HG03196 (cell line): Measurements from ENCODE around the gene SRC.

Source experiments
- ATAC-seq: cut with Tn5 transposase; IDR thresholded peaks from one replicate; pipeline ENCODE4 v1.9.1; 2021; ENCODE audit not compliant: unreplicated experiment

SRC gene

DNA sequence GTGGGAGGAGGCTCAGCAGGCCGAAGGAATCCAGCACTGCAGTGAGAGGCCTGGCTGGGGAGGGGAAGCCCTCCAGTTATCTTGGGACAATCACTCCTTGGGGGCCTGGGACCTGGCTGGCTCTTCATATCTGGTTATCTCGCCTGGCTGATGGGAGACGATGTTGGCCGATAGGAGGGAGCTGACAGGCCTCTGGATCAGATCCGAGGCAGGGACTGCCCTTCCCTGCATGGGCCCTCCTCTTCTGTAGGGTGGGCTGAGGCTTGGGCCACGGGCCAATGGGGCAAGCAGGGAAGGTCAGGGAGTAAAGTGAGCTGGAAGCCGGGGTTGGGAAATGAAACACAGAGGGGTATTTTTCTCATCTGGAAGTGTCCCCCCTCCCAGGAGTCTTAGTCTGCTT, 31.3 kb upstream of the SRC start:
- no peak for ATAC-seq

DNA sequence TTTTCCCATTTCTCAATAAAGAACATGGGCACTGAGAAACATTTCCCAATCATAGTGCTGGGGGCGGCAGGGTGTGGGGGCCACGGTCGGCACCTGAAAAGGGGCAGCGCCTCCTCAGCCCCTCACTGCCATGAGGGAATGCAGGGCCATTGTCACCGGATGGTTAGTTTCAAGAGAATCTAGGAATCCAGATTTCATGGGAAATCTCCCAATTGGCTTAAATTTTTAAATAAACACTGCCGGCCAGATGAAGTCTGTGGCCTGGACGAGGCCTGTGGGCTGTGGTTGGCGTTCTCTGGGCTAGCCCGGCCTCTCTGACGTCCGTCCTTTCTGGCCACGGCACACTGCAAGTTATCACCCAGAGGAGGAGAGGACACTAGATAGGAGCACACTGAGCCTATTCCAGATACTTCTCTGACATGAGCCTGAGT, 30.9 kb upstream of the SRC start:
- no peak for ATAC-seq

DNA sequence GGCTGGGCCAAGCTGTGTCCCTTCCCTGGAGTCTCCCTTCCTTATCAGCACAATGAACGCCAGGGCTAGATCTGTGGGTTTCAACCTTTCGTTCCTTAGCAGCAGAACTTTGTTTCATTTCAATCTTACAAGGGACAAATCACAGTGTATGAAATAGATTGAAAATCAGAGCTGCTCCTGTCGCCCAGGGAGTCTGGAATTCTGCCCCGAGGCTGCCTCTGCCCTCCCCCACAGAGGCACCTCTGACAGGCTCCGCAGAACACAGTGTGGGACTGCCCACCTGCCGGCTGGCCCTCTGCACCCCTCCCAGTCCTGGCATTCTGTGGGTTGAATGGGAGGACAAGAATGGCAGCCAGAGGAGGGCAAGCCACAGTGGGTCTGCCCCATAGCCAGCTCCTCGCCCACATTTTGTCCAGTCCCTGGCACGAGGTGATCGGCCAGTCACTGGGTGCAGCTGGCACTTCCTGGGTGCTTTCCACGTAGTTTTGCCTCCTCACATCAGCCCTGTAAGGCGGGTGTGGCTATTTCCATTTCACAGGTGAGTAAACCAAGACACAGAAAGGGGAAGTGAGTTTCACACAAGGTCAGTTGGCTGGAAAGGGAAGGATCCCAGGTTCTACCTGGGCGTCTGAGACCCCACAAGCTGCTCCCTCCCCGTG, 30.4 kb upstream of the SRC start:
- ATAC-seq: peak; percentile 48

DNA sequence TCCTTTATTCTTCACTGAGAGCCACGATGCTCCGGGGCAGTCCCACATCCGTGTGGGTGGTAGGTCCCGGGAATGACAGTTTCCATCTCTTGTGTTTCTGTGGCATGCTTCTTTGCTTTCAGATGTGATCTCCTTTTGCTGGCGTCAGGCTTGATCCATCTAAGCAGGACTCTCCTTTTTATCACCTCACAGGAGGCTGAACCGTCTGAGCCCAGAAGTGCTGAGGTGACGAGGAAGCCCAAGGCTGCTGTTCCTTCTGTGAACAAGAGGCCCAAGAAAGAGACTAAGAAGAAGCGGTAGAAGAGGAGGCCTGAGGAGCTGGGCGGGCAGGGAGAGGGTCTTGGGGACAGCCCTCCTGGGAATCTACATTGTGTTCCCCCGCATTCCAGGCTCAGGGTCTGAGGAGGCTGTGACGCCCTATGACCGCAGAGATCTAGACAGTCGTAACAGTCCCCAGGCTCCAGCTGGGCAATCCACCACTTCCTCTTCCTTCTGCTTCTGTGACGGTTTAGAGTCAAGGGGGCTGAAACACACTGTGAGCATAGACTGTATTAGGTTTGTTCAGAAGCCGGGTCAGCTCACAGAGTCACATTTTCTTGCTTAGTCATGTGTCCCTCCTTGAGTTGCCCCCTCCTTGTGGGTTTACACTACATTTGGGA, 29.7 kb upstream of the SRC start:
- ATAC-seq: peak; percentile 50

DNA sequence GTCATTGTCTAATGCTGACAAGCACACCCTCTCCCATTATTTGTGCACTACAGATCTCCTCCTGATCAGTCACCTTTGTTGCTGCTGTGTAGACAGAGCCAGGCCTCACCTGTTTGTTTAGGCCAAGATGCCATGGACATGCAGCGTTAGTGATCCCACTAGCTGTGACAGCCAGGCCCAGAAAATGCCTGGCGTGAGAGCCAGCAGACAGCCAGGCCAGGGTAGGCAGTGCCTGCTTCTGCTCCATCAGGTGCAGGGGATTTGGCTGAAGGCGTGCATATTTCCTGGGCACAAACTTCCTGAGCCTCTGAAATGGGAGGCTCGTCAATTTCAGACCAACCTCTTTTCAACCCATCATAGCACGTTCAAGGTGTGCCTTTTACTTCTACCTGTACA, 29.2 kb upstream of the SRC start:
- ATAC-seq: no peak

DNA sequence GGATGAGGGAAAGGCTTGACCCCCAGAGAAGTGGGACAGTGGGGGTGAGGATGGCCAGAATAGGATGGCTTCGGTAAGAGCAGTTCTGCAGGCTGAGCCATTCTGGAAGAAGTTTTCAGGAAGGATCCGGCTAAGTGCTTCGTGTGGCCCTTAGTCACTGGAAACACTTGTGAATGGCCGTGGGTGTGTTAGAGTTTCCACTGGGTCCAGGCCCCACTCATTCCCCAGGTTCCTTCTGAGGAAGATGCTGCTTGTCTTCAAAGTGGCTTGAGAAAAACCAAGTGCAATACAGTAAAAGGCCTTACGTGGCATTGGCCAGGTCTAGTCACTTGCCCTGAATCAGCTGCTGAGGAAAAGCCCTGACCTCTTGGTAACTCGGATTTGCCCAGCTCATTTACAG, 28.6 kb upstream of the SRC start:
- ATAC-seq: no peak

DNA sequence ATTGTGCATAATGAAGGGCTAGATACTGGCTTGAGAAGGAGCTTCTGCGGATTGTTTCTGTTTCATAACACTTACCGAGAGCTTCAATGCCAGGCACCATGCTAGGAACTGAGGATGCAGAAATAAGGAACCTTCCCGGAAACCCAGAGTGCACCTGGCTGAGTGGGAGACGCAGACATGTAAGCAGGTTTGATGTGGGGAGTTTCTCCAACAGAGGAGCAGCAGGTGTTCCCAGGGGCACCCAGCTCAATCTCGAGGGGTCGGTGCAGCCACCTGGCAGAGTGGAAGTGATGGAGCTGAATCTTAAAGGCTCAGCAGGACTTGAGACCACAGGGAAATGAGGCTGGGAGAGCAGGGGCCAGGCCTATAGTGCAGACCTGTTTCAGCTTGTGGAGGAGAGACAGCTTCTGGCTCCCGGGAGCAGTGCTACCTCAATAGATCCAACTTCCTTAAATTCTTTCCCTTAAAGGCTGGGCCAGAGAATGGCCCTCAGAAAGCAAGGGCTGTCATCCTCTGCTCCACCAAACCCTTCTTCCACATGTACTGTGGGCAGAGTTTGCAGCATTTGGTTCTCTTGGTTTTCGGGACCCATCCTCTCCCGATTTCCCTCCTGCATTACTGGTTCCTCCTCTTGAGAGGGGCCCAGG, 27.8 kb upstream of the SRC start:
- no peak for ATAC-seq

DNA sequence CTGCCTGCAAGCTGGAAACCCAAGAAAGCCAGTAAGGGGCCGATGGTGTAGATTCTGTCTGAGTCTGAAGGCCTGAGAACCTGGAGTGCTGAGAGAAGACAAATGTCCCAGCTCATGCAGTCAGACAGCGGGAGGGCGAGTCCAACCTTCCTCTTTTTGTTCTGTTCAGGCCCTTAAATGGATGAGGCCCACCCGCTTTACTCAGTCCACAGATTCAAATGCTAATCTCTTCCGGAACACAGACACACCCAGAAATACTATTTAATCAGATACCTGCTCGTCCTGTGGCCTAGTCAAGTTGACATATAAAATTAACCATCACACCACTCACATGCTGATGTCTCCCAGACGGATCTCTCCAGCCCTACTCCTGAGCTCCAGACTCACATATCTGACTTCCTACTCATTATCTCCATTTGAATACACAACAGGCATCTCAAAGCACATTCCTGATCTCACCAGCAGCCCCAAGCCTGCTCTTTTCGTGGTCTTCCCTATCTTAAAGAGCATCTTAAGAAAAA, 26.7 kb upstream of the SRC start:
- no peak for ATAC-seq

DNA sequence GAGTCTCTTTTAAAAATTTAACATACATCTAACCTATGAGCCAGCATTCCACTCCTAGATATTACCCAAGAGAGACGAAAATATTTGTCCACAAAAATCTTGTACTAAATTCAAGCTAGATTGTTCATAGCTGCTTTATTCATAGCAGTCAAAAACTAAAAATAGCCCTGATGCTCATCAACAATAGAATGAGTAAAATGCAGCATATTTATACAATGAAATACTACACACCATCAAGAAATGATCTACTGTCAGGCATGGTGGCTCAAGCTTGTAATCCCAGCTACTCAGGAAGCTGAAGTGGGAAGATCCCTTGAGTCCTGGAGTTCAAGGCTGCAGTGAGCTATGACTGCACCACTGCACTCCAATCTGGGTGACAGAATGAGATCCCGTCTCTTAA, 22.0 kb upstream of the SRC start:
- ATAC-seq: no peak

DNA sequence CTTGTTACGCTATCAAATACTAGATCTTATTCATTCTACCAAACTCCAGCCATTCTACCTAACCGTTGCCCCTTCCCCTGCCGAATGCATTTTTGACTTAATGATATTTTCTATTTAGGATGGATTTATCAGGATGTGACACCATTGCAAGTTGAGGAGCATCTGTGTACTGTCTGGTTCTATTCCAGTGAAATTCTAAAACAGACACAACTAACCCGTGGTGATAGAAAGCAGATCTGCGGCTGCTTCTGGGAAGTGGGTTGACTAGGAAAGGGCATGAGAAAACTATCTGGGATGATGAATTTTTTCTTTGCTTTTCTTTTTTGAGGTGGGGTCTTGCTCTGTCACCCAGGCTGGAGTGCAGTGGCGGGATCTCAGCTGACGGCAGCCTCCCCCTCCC, 20.7 kb upstream of the SRC start:
- ATAC-seq: no peak

DNA sequence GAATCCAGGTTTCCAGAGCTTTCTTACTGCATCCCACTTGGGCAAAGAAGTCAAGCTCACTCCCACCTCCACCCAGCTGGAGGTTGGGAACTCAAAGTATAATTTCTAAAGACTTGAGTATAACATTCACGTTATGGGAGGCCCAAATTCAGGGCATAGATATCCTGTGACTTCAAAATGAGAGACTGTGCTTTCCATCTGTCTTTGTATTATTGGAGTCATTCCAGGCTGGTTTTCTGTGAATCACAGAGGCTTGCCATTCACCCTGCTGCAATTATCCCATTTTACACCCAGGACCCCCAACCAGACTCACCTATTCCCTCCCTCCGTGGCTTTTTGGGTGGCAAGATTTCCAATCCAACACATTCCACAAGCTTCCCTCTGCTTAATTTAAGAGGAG, 19.3 kb upstream of the SRC start:
- no peak for ATAC-seq

DNA sequence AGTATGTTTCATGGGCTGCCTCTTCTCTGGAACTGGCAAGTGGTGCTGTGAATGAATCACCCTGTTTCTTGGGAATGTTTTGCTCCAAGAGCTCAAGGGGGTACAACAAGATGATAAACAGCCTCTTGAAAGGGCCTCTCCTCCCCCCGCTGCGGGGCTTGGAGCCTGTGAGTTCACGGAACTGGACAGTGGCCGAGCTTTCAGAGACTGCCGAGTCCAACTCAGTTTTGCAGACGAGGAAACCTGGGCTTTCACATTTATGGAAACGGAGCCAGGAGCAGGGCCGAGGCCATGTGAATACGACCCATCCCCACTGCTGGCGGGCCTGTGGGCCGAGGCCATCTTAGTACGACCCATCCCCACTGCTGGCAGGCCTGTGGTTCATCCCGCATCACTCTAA, 18.2 kb upstream of the SRC start:
- no peak for ATAC-seq

DNA sequence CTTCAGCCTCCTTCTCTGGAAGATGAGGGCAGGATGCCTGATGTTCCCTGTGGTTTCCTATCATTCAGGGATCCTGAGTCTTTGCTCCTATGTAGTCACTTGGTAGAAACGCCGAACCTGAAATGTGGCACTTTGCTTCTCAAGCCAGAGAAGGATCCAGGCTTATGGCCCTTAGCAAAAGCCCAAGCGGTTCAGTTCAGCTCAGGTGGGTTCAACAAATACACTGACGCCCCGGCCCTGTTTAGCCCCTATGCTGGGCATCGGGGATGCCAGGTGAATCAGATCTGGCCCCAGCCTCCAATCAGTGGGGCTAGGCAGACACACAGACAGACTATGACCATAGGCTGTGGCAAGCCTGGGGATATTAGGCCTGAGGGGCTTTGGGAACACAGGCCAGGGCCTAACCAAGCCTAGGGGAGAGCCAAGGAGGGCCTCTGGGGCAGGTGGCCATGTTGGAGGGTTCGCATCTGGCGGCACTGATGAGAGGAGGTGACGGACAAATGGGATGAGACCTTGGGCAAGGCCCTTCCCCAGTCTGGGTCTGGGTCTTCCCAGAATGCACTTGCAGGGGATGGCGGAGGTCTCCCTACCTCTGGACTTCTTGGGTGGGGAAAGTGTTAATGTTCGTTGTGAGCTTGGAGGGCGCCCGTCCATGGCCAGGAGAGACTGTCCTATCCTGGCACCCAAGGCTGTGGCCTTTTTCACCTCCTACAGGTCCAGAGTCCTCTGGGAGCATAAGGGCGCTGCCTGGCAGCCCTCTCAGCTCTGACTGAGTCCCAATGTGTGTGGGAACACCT, 17.6 kb upstream of the SRC start:
- no peak for ATAC-seq

DNA sequence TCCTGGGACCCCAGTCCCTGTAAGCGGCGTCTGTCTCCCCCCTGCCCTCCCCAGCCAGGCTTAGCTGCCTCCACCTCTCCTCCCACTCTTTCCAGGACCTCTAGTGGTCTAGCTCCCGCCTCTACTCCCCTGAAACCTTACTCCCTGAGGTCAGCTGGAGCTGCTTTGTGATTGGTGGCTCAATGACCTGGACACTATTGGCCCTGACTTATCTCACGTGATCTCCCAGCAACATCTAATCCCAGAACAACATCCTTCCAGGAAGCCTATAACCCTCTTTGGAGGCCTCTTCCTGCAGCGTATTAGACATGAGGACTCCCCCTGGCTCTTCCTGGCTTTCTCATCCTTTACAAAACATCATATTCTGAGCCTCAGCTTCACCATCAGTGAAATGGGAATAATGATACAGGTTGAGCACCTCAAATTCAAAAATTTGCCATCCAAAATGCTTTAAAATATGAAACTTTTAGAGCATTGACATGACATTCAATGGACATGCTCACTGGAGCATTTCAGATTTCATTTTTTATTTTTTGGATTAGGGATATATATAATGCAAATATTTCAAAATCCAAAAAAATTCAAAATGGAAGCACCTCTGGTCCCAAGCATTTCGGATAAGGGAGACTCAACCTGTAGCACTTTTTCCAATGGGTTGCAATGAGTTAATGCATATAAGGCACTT, 16.3 kb upstream of the SRC start:
- no peak for ATAC-seq

DNA sequence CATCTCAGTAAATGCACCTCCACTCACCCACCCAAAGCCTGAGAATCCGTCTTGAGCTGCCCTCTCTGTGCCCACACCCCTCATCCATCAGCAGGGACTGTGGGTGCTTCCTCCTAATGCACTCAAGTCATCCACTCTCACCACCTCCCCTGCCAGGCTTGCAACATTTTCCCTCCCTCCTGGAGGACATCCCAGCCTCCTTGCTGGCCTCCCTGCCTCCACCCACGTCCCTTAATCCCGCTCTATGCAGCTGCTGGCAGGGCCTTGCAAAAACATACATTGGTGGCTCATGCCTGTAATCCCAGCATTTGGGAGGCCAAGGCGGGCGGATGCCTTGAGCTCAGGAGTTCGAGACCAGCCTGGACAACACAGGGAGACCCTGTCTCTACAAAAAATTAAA, 15.6 kb upstream of the SRC start:
- no peak for ATAC-seq

DNA sequence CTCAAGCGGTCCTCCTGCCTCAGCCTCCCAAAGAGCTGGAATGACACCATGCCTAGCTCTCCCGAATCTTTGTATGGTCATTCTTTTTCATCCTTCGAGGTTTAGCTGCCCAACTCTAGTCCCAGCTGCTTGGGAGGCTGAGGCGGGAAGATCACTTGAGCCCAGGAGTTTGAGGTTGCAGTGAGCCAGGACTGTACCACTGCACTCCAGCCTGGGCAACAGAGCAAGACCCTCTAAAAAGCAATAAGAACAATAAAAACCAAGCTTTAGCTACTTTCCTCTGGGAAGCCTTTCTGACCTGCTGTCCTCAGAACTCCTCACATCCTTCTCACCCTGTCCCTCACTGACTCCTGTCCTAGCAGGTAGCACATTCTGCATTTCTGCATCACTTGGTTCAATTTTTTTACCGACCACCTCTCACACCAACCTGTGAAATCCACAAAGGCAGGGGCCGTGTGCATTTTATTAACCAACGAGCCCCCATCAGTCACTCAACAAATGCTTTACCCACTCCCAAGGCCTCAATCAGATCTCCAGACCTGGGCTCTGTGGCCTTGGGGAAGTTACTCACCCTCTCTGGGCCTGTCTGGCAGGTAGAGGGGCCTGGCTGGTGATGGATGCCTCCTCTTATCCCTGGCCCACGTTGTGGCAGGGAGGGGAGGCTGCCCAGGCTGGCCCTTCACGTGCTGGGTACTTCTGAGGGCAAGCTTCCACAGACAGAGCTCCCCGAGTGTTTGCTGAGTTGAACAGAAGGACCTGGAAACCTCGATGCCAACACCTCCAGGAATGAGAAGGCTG, 14.7 kb upstream of the SRC start:
- no peak for ATAC-seq

DNA sequence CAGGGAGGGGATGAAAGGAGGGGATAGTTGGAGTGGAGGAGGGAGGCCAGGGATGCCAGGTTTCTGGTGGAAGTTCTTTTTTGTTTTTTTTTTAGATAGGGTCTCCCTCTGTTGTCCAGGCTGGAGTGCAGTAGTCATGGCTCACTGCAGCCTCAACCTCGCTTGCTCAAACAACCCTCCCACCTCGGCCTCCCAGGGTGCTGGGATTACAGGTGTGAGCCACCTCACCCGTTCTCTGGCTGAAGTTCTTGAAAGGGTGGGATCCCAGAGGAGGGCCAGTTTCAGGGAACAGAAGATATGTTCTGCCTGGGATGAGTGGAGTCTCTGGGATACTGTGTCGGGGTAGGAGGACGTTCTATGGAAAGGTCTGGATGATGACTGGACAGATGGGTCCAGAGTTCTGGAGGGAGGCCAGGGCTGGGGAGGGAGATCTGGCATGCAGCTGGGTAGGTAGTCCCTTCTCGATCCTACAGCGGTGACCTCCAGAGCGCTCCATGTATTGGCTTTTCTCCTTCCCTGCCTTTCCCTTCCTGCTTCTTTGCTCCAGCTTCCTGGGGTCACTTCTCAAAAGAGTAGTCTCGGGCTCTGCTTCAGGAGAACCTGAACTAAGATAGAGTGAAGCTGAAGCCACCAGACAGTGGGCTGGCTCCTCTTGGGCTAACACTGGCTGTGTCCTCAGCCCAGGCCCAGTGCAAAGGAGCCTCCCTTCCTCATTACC, 12.7 kb upstream of the SRC start:
- ATAC-seq: no peak

DNA sequence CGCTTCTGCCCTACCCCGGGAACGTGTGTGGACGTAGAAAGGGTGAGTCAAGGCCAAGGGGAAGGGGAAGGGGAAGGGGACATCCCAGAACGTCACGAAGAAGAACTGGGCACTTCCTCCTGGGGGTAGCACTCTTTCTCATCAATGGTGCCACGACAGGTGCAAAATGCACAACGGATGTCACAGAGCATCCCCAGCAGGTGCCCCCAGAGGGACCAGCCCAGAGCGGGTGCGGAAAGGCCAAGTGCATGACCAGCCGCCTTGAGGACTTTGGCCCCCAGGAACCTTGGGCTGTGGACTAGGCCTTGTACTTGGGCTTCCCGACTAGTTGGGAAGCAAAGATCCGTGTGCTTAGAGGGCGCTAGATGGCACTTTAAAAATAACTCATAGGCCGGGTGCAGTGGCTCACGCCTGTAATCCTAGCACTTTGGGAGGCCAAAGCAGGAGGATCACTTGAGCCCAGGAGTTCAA, 12.1 kb upstream of the SRC start:
- no peak for ATAC-seq

DNA sequence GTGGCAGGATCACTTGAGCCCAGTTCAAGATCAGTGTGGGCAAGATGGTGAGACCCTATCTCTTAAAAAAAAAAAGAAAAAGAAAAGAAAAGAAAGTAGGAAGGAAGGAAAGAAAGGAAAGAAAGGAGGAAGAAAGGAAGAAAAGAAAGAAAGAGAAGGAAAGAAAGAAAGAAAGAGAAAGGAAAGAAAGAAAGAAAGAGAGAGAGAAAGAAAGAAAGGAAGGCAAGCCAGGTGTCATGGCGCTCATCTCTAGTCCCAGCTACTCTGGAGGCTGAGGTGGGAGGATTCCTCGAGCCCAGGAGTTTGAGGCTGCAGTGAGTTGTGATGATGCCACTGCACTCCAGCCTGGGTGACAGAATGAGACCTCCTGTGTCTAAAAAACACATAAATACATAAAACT, 11.5 kb upstream of the SRC start:
- ATAC-seq: no peak
